Testis (tissue), 3 donors: ENCODE data around the gene NLRP6. TPM values are rescaled to one million over a fixed set of nuclear protein-coding genes. Genes with fewer than 3 reads are reported as not detected.
"Not testable (repeated sequence)": the region's sequence is repeated elsewhere in the genome, so short reads cannot be mapped to it uniquely, and the experiment has no call there.

ENCODE experiments used
- DNase-seq: peaks from one replicate; pipeline ENCODE4 v3.0.0-alpha.2; 2019
- H3K27ac ChIP-seq, 2 donors: fragments of 200-600 bp; sonication (generic); one replicate each; pipeline ENCODE4 v1.5.1; 2019
- H3K27me3 ChIP-seq: fragments of 200-600 bp; sonication (generic); one replicate; pipeline ENCODE4 v1.5.1; 2019
- H3K36me3 ChIP-seq: fragments of 200-600 bp; sonication (generic); one replicate; pipeline ENCODE4 v1.5.1; 2017; ENCODE audit warnings: low read depth; ENCODE audit errors: missing control alignments
- H3K4me1 ChIP-seq: fragments of 200-600 bp; sonication (generic); one replicate; pipeline ENCODE4 v1.5.1; 2019
- H3K4me3 ChIP-seq, 2 donors: fragments of 200-600 bp; sonication (generic); one replicate each; pipeline ENCODE4 v1.5.1; 2017 to 2019
- H3K9me3 ChIP-seq: fragments of 200-600 bp; sonication (generic); one replicate; pipeline ENCODE4 v1.5.1; 2017
- CTCF ChIP-seq, 3 experiments: fragments of 450-650 bp in 2 of 3; fragments of 200-600 bp in 1 of 3; sonication (generic) in 1 of 3; IDR thresholded peaks; one replicate each; pipeline ENCODE4 v1.5.1; 2016 to 2019; ENCODE audit warnings: antibody characterized with exemption in 3 of 3, mild to moderate bottlenecking in 2 of 3, moderate library complexity in 1 of 3
- POLR2A ChIP-seq: fragments of 450-650 bp; IDR thresholded peaks from one replicate; pipeline ENCODE4 v1.6.1; 2017; ENCODE audit warnings: antibody characterized with exemption, mild to moderate bottlenecking, moderate library complexity
- WGBS, 2 donors: methylation state at CpG; one replicate each; pipeline ENCODE4 v1.1.5; 2018; 5-methylcytosine and 5-hydroxymethylcytosine counted together
- intact Hi-C: fragments of 100-400 bp; cut with DNase I; formaldehyde crosslinking; loops from one replicate; pipeline ENCODE4 v1.15.1; 2023; ENCODE audit warnings: low total_unique reads
- polyA plus RNA-seq: library from polyadenylated mRNA; stranded (reverse); fragments of 350-450 nt; fragmentation: Illumina TruSeq; extraction: RNeasy Lipid Tissue Mini Kit (QIAGEN cat#74804); gene quantifications from one replicate; pipeline ENCODE4 v1.2.3, GENCODE V29; 2014; ENCODE audit warnings: low read depth, low replicate concordance; ENCODE audit not compliant: insufficient read depth
- total RNA-seq, 2 donors: library from RNA; depleted of rRNA; stranded (reverse); fragments of >200 nt; gene quantifications; one replicate each; pipeline ENCODE4 v1.2.3, GENCODE V29; 2016

Gene NLRP6
- total and polyA plus RNA-seq, 3 donors from 2014 or later: 0.26 to 2.4 (median 0.31) TPM

DNA sequence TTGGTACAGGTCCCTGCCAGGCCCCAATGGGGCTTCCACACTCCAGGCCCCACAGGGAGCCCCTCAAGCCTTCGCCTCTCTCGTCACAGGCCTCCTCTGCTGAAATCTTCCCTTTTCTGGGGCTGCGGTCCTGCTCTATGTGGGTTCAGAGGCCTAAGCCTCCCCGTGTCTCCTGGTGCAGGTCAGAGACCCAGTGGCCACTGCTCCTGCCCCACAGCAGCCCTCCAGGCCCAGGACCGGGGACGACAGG, 48.3 kb downstream of the NLRP6 start:
- H3K4me1 ChIP-seq: peaks cover 67% of the 10 kb centered on the region
- no peak overlapping the region for H3K4me3 ChIP-seq
- H3K27me3 ChIP-seq: no peaks in the 10 kb centered on the region
- intact Hi-C loops: no loop called here
- TF ChIP-seq POLR2A (no peak), CTCF (IDR thresholded peaks at IDR 0.05) (no peak)
- WGBS, 2 donors: 45 to 49% methylated on average over 2 to 6 of the region's 6 CpGs
- no peaks in the 10 kb centered on the region for H3K9me3 ChIP-seq
- no peak for DNase-seq
- no peaks in the 10 kb centered on the region for H3K36me3 ChIP-seq
- peak overlapping the region; percentile 91 to 94 for H3K27ac ChIP-seq

- peak; percentile 89 for DNase-seq
- Histone ChIP-seq H3K4me3 (no peak overlapping the region), H3K4me1 (peaks cover 67% of the 10 kb centered on the region), H3K27me3 (no peaks in the 10 kb centered on the region), H3K9me3 (no peaks in the 10 kb centered on the region), H3K36me3 (no peaks in the 10 kb centered on the region), H3K27ac (peak overlapping the region; percentile 91 to 94)
- intact Hi-C loops: no loop called here
- WGBS, 2 donors: 14 to 31% methylated on average over 13 to 19 of the region's 19 CpGs
- TF ChIP-seq POLR2A (no peak), CTCF (IDR thresholded peaks at IDR 0.05) (no peak)
Observed at GRCh38 chr11:326842-327580, 48.8 kb downstream of the NLRP6 start.

DNA sequence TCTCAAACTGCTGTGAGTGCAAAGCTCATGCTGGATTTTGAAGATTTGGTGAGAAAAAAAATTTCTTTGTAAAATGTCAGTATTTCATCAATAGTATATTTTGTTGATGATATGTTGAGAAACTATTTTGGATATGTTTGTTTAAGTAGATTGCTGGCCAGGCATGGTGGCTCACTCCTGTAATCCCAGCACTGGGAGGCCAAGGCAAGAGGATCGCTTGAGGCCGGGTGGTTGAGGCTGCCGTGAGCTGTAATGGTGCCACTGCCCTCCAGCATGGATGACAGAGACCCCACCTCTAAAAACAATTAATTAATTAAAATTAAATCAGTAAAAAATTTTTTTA, 49.3 kb downstream of the NLRP6 start:
- peak overlapping the region; percentile 91 to 94 for H3K27ac ChIP-seq
- H3K4me1 ChIP-seq: peaks cover 65% of the 10 kb centered on the region
- 93 to 99% methylated on average over 3 of the region's 3 CpGs for WGBS, 2 donors
- H3K4me3 ChIP-seq: no peak overlapping the region
- TF ChIP-seq POLR2A (no peak), CTCF (IDR thresholded peaks at IDR 0.05) (no peak)
- DNase-seq: no peak
- H3K9me3 ChIP-seq: no peaks in the 10 kb centered on the region
- intact Hi-C loops: no loop called here
- no peaks in the 10 kb centered on the region for H3K27me3 ChIP-seq
- no peaks in the 10 kb centered on the region for H3K36me3 ChIP-seq

DNA sequence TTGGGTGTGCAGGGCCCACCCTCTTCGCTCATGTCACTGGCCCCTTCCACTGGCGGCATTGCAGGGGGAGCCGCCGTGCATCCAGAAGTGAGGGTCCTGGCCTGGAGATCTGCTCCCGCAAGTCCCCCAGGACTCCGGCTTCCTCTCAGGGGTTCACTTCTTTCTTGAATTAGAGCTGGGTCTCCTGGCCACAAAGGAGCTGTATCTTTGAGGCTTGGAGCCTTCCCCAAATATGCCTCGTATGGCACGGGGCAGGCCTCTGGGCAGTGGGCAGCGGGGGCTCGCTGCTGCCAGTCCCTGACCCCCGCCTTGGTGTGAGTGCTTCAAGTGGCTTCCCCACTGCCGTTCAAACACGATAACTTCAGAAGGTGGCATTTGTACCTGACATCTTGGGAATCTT, 49.8 kb downstream of the NLRP6 start:
- 77 to 85% methylated on average over 13 of the region's 13 CpGs for WGBS, 2 donors
- Histone ChIP-seq H3K27me3 (no peaks in the 10 kb centered on the region), H3K4me3 (no peak overlapping the region), H3K4me1 (peaks cover 61% of the 10 kb centered on the region), H3K27ac (peak overlapping the region; percentile 91 to 94), H3K36me3 (no peaks in the 10 kb centered on the region), H3K9me3 (no peaks in the 10 kb centered on the region)
- no peak for DNase-seq
- intact Hi-C loops: no loop called here
- TF ChIP-seq CTCF (IDR thresholded peaks at IDR 0.05): no peak
- TF ChIP-seq POLR2A: no peak

- WGBS, 2 donors: 76 to 77% methylated on average over 15 of the region's 15 CpGs
- H3K36me3 ChIP-seq, H3K4me3 ChIP-seq, H3K27me3 ChIP-seq, DNase-seq, intact Hi-C loops, H3K9me3 ChIP-seq: not testable (repeated sequence)
- peak overlapping the region; percentile 91 to 94 for H3K27ac ChIP-seq
- peaks cover 55% of the 10 kb centered on the region for H3K4me1 ChIP-seq
Observed at GRCh38 chr11:328516-329100, 50.4 kb downstream of the NLRP6 start.
